Measurements from ENCODE around the gene CETP. TPM values are rescaled to one million over a fixed set of nuclear protein-coding genes. Genes with fewer than 3 reads are reported as not detected.

Gene CETP
- total and polyA plus RNA-seq, 12 donors, result 0.15 to 2.1 (median 0.31) TPM; not detected in 3

DNA sequence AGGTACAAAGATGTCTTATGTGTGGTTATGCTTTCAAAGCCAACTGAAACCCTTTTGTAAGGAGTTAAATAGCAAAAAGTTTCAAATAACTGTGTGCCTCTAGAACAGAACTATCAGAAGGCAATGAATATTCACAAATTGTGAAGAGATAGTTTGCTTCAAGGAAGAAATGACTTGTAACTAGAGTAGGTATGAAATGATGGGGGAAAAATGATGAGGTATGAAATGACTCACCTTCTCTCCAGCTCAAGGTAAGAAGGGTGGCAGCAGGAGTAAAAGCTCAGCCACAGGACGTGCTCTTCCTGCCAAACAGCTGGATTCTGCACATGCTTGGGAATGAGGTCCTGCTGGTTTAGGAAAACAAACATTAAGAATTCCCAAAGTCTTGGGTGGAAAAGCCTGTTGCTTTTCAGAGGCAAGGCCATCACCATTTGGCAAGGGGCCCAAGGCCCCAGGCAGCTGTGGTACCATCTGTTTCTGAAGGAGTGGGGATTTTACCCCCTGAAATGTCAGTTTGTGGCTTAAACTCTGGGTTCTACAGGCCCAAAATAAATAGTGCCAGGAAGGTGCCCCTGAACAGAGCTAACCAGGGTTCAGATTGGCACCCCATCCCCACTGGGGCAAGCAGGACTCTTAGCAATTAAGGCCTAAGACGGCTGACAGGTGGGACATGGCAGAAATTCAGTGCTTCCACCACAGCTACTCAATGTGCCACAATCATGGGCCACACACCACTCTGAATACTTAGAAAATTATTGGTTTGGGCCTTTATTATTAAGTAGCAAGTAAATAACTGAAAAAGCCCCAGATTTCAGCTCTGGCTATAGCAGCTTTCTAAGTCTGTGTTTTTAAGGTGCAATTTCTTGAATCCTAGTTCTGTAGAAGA is 16.6 kb upstream of the CETP start:
- H3K4me3 ChIP-seq, result no peak overlapping the region
- WGBS, 2 donors, result 53 to 66% methylated on average over 2 of the region's 2 CpGs
- peaks cover 0 to 26% (median 4%) of the 10 kb centered on the region in 9 donors for H3K4me1 ChIP-seq
- H3K27me3 ChIP-seq, result no peaks in the 10 kb centered on the region
- TF ChIP-seq, protein P1, sequence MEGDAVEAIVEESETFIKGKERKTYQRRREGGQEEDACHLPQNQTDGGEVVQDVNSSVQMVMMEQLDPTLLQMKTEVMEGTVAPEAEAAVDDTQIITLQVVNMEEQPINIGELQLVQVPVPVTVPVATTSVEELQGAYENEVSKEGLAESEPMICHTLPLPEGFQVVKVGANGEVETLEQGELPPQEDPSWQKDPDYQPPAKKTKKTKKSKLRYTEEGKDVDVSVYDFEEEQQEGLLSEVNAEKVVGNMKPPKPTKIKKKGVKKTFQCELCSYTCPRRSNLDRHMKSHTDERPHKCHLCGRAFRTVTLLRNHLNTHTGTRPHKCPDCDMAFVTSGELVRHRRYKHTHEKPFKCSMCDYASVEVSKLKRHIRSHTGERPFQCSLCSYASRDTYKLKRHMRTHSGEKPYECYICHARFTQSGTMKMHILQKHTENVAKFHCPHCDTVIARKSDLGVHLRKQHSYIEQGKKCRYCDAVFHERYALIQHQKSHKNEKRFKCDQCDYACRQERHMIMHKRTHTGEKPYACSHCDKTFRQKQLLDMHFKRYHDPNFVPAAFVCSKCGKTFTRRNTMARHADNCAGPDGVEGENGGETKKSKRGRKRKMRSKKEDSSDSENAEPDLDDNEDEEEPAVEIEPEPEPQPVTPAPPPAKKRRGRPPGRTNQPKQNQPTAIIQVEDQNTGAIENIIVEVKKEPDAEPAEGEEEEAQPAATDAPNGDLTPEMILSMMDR (IDR thresholded peaks at IDR 0.05), result no peak
- no peaks in the 10 kb centered on the region for H3K9me3 ChIP-seq
- DNase-seq, result no peak
- peaks cover 7 to 86% (median 62%) of the 10 kb centered on the region in 9 donors for H3K36me3 ChIP-seq
- H3K27ac ChIP-seq, result peak overlapping the region in 1 of 10 donors; percentile 51
- no peak for ATAC-seq
- intact Hi-C loops (cut with DNase I), result loop anchor here in 1 of 10 donors (5.0 kb wide), 1 partner anchor 78 kb away; the partner anchor contains the start of gene SLC12A3

DNA sequence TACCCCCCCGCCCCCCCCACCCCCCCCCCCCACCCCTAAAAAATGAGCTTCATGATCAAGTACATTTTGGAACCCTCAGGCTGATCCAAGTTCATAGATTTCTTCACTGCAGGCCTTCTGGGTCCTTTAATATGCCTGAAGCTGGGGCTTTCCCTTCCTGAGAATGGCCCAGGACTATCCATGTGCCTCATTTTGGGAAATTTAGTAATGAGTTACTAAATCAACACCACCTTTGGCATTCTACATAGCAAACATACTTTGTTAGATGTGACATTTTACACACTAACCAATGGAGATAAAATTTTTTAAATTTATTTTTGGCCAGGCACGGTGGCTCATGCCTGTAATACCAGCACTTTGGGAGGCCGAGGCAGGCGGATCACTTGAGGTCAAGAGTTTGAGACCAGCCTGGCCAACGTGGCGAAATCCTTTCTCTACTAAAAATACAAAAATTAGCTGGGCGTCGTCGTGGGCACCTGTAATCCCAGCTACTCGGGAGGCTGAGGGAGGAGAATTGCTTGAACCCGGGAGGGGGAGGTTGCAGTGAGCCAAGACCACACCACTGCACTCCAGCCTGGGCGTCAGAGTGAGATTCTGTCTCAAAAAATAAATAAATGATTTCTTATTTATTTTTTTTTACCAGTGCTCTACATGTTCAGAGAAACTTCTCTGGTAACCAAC is 15.8 kb upstream of the CETP start:
- H3K9me3 ChIP-seq, result no peaks in the 10 kb centered on the region
- intact Hi-C loops (cut with DNase I), result loop anchor here in 1 of 10 donors (5.0 kb wide), 1 partner anchor 79 kb away; the partner anchor contains the start of gene SLC12A3
- H3K4me1 ChIP-seq, result peaks cover 0 to 23% (median 3%) of the 10 kb centered on the region in 9 donors
- H3K27me3 ChIP-seq, result no peaks in the 10 kb centered on the region
- H3K4me3 ChIP-seq, result no peak overlapping the region
- 71 to 76% methylated on average over 12 of the region's 12 CpGs for WGBS, 2 donors
- TF ChIP-seq, protein P1 (IDR thresholded peaks at IDR 0.05), result no peak
- H3K27ac ChIP-seq, result peak overlapping the region in 1 of 10 donors; percentile 44
- DNase-seq (no peak), ATAC-seq (no peak)
- peaks cover 7 to 78% (median 54%) of the 10 kb centered on the region in 9 donors for H3K36me3 ChIP-seq

GRCh38 chr16:56946767-56947603 is 14.8 kb upstream of the CETP start:
- Histone ChIP-seq H3K4me3 (no peak overlapping the region), H3K27me3 (no peaks in the 10 kb centered on the region), H3K4me1 (peaks cover 0 to 22% (median 4%) of the 10 kb centered on the region in 9 donors), H3K36me3 (peaks cover 2 to 68% (median 44%) of the 10 kb centered on the region in 9 donors), H3K27ac (peak overlapping the region in 1 of 10 donors; percentile 44), H3K9me3 (no peaks in the 10 kb centered on the region)
- 78 to 82% methylated on average over 10 of the region's 10 CpGs for WGBS, 2 donors
- no peak for DNase-seq
- intact Hi-C loops (cut with DNase I), result loop anchor here in 1 of 10 donors (5.0 kb wide), 1 partner anchor 80 kb away; the partner anchor contains the start of gene SLC12A3
- TF ChIP-seq, protein P1 (IDR thresholded peaks at IDR 0.05), result no peak
- ATAC-seq, result peak in 7 of 8 donors; percentile 5 to 50 (median 20)
